ENCODE data around the gene KCND3.

Gene KCND3

DNA sequence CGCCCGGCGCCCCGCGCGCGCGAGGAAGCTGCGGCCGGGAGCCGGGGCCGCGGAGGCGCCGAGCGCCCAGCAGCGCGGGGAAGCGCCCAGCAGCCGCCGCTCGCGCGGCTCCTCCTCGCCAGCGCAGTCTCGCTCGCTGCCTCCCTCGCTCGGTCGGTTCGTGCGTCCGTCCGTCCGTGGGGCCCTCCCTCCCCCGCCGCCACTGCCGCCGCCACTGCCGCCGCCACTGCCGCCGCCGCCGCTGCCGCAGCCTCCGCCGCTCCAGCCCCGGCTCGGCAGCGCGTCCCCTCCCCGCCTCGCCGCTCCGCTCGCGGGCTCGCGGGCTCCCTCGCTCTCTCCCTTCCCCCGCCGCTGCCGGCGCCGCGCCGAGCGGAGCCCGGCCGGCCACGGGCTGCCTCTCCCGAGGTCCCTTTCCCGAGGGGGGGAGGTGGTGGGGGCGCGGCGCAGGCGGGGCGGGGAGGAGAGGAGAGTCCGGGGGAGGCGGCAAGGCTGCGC lies at the start of gene KCND3:
Gene KCND3, minus strand, starts transcription at position 138 of the 495 bp plus-strand sequence.
- DNase-seq = no peak

DNA sequence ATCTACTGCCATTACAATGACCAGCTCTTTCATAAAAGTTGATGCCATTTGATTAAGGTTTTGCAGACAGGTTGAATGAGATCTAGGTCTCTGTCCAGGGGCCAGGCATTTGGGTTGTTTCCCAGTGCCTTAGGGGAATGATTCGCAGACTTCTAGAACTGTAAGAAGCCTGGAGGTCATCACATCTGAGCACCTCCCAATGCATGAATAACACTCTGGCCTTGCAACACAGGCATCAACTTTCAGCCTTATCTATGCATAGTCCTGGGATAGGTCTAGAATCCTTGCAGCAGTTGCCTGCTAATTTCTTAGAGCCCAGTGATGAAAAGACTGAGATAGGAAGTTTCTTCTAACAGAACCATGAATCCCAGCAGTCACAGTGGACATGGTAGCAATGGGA lies 44.8 kb upstream of the KCND3 start:
- DNase-seq = no peak

DNA sequence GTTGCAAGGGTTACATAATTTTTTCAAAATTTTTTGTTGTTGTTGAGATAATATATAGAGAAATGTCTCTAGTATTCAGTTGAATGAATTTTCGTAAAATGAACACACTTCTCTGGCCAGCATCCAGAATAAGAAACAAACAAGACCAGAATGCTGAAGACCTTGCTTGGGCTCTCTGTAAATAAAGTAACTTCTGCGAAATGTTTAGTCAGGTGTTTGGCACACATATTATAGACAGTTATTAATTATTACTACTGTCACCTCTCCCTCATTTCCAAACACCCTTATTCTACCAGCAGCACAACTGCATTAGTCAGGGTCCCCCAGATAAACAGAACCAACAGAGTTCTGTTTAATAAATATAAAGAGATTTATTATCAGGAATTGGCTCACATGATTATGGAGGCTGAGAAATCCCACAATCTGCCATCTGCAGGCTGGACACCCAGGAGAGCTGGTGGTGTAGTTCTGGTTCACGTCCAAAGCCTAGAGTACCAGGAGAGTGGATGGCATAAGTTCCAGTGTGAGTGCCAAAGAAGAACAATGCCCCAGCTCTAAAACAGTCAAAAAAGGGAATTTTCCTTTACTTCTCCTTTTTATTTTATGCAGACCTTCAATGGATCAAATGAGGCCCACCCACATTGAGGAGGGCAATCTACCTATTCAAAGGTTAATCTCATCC lies 44.1 kb upstream of the KCND3 start:
- DNase-seq = no peak

DNA sequence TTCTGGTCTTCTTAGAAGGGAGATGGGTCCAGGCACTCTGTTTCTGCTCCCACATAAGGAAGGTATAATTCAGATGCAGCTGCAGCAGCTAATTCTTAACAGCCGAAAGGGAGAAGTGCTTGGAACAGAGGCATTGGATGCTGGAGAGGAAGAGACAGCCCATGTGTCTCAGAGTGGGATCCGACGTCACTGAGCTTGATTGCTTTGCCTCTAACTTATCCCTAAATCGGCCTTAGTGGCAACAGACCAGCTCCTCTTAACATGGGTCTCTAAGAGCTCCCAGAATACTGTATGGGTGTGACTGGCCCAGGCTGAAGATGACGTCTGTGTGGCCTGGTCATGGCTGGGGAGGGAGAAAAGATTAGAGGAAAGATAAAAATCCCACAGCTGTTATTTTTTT lies 40.7 kb upstream of the KCND3 start:
- no peak for DNase-seq

DNA sequence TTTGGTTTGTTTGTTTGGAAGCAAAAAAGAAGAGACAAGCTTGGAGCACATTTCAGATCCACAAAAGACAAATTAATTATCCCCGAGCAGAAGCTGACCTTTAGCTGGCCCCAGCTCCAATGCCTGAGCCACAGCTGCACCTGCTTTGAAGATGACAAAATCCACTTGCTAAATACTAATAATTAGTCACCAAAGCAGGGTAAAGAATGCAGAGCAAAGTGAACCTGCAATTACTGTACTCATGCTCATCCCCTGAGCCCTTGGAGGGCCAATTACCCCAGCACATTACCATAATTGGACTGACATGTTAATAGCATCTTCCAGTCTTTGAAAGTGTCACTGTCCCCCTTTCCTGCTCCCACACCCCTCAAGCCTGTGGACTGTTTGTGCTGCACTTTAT lies 38.2 kb upstream of the KCND3 start:
- DNase-seq = peak; percentile 64

DNA sequence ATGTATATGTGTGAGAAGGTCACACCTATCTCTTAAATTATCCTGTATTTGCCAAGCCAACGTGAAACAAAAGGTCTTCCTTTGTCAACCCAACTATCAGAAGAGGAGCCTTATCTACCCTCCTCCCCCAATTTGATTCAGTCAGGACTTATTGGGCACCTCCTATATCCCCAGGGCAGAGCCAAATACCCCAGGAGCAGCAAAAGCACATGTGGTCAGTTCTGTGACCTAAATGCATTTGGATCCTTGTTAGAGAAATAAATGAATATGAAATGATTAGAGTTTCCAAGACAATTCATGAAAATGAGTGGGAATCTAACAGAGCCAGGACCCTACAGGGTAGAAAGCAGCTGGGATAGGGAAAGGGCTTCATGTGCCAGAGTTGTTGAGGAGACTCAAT lies 37.0 kb upstream of the KCND3 start:
- no peak for DNase-seq

DNA sequence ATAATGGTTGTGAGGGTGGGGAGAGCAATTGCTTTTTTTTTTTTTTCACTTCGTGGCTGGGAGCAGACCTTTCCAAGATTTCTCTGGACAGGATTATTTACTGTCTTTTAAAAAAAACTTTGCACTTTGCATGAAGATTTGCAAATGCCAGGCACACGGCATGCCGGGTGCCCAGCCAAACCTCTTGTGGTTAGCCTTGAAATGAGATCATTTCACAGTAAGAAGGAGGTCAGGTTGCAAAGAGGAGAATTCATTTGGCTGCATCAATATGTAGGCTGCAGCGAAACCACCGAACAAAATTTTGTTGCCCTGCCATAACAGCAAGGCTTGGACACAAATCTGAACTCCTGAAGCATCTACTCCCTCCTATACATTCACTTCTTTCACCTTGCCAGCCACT lies 36.5 kb upstream of the KCND3 start:
- no peak for DNase-seq

DNA sequence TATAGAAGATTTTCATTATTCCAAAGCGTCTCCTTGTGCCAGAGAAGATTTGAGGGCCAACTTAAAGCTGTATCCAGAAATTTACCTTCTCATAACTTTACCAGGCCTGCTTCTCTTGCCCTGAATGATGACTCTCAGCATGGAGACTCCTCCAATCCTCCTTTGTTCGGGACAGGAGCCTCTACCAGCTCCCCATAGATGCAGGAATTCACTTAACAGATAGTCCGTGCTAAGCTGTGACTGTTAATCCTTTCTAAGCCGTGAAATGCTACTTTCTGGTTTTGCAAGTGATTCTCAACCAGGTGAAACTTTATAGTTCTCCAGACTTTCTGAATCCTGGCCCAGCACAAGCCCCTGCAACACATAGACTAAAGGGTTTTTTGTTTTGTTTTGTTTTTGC lies 31.8 kb upstream of the KCND3 start:
- no peak for DNase-seq

DNA sequence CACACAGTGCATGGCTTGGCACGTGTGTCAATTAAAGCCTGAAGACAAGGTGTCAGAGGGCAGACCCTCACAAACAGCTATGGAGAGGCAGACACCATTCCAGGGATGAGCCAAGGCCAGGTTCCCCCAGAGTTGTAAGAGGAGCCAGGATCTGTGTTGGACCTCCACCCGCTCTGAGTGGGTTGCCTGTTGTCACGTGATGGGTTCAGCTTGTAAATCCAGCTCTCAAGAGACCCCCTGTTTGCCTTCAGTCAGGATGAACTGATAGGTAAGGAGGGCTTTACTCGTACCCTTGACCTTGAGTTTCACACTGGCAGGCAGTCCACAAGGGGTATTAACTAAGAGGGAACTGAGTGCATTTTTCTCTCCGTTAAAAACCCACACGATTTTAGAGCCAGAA lies 27.7 kb upstream of the KCND3 start:
- no peak for DNase-seq

DNA sequence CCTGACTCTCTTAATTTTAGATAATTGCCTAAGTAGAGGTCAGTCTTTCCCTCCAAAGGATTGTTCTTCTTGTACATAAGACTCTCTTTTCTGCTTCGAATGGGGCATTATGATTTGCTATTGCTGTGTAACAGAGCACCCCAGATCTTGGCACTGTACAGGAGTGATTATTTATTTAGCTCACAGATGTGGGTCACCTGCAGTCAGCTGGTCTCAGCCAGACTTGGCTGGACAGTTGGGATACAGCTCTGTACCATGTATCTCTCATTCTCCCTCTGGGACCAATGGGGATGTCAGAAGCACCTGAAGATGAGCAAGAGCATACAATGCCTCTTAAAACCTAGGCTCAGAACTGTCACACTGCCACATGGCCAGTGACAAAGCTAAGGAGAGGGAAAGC lies 23.4 kb upstream of the KCND3 start:
- no peak for DNase-seq

DNA sequence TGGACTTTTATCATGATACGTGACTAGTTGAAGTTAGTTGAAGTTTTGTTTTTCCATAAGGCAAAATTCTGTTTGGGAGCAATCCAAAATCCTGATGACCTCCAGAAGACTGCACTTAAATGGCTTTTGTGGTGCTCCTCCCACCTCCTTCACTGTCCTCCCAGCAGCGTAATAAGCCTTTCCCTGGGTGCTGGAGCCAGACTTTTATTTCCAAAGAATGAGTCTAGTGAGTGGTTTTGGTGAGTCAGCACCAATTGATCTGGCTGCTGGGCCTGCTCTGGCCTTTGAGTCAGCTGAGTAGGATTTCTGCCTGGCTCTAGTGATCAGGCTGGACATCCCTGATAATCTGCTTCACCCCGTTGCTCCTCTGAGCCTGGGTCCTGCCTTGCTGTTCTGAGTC lies 21.7 kb upstream of the KCND3 start:
- no peak for DNase-seq

DNA sequence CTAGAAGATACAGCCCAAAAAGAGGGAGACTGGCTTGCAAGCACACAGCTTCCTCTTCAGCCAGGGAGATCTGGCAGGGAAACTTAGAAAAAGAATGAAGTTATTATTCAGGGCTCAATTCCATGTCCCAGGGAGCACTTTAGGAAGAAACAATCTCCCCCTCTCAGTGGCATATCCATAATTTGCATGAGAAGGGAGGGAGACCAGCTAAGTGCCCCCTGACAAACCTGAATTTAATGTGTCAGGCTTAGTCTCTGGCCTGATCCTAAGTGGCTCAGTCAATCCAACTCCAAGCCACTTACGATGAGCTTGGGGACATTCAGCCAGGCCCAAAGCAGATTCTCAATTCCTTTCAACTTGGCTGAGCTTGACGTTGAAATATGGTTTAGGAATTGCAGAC lies 17.7 kb upstream of the KCND3 start:
- DNase-seq = no peak

DNA sequence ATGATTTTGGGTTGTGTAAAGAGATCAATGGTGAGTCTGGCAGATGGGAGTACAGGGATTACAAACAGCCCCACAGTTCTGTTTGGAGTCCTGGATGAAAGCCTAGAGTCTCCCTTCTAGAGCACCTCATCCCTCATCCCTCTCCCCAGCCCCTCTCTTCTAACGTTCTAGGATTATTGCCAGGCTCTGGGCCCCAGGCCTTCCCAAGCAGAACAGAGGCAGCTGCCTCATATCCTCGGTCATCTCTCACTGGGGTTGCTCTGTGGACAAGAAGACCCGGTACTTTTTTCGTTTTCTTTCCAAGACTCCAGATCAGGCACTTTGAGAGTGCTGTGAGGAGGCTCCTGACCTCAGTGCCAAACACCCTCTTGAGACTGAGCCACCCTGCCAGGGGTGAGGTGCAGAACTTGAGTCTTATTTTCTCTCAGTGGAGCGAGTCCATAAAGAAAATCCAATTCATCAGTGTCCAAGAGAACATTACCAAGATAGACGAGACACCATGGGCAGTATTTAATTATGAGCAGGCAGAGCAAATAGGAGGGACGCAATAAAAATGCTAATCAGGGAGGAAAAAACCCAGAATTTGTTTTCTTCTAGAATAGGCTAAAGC lies 17.1 kb upstream of the KCND3 start:
- no peak for DNase-seq

DNA sequence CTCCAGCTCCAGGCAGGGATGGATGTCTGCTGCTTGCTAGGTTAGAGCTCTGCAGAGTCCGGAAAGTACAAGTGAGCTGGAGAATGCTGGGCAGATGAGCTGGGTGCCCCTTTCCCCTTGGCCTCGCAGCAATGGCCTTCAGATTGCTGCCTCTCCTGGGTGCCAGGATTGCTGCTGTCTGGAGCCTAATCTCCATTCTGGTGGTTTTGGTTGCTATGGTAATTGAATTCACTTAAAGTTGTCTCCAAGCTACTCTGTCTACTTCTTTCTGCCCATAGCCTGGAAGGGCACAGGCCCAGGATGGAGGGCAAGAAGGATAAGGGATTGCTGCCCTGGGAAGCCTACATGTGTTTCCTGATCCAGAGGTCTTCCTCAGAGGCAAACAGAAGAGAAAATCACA lies 14.6 kb upstream of the KCND3 start:
- DNase-seq = no peak

DNA sequence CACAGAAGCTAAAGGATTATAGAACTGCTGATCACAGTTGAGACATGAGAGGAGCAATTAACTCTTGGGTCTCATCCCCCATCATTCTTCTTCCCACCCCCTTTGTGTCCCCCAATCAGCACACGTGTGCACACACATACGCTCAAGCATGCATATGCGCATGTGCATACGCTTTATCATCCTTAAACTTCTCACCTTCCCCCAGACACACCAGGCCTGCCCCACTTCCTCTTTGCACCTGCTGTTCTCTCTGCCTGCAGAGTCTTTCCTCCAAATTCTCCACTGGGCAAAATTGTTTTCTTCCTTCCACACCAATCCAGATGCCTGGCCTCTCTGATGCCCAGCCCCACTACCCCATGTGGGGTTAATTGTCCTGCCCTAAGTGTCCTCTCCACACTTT lies 13.0 kb upstream of the KCND3 start:
- no peak for DNase-seq

DNA sequence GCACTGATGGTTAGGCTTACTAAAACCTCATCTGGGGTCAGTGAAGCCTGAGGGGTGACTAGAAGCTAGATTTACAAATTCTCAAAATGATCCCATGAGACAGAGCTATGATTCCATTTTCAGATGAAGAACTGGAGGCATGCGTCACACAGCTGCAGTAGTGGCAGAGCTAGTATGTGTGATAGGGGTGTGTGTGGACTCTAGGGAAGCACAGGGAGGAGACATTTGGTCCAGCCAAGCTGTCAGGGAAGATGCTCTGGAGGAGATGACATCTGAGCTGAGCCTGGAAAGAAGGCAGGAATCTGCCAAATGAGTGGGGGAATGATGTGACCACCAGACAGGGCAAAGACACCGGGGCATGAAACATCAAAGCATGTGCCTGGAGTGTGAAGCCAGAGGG lies 12.0 kb upstream of the KCND3 start:
- no peak for DNase-seq

DNA sequence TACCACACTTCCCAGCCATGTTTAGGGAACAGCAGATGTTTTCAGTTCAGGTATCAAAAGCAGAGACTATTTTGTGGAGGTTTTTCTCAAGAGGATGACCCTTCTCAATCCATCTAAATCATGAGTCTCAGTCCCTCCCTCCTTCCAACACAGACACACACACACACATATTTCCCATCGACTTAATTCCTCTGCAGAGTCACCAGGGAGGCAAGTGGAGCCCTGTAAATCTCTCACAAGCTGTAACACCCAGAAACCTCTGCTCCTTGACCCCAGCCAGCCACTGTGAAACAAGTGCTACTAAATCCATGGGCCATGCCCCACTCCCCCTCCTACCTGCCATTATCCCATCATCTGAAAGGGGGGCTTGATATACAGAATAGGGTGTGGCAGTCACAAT lies 10.6 kb upstream of the KCND3 start:
- no peak for DNase-seq

DNA sequence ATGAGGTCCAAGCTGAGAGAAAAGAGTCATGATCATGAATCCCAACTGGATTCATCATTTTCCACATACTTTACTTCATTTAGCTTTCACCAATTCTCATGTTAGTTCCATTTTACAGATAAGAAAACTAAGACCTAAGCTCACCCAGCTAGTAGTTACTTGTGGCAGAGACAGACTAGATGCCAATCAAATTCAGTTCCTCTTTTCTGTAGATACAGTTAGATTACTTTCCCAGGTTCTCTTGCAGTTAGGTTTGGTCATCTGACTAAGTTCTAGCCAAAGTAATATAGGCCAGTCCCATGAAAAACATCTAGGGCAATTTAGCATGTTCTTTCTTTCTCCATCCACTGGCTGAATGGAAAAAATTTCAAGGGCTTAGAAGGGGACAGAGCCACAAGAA lies 8.9 kb upstream of the KCND3 start:
- DNase-seq = no peak

DNA sequence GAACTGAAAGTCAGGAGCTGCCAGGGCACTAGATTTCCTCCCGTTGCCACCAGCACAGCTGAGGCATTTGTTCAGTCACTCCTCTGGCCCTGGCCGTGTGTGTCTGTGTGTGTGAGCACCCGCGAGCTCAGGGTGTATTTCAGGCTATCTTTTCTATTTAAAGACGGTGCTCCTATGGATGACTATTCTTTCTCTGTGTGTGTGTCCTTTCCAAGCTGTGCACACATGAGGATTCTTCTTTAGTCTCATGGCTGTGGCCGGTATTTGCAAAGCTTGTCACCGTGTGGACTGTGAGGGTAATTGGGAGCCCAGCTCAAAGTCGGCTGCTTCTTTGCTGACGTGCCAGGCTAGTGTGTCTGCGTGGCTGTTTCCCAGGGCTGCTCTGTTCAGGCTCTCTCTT lies 3.0 kb upstream of the KCND3 start:
- DNase-seq = no peak

DNA sequence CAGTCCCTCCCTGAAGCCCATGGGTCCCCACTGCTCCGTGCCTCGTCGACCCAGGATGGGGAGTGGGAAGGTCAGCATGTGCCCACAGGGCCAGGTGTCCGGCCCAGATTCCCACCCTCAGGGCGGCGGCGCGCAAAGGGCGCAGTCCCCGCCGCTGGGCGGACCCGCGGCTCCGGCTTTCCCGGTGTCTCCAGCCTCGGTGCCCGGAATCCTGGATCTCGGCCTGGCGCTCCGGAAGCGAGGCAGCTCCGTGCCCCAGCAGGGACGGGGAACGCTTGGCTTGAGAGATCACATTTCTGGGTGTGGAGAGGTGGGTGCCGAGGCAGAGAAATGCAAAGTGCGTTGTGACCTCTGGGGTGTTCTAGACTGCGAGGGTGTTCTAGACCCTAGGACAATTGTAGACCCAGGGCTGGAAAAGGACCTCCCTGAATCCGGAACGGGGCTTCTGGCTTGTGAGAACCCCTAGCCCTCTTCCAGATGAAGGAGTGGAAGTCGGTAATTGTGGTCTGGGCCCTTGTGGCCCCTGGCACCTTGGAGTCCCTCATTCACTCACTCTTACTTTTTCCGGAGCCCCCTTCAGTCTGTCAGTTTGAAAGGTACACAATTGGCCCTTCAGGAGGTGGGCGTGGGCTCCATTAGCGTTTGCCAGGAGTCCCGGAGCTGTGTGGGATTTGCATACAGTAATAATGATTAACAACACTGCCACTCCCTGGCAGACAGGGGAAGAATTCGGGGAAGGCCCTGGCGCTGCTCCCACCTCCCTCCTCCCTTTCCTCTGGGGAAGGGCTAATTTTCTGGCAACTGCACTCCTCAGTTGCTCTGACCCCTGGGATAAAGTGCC lies 1.6 kb upstream of the KCND3 start:
- DNase-seq = peak; percentile 76

DNA sequence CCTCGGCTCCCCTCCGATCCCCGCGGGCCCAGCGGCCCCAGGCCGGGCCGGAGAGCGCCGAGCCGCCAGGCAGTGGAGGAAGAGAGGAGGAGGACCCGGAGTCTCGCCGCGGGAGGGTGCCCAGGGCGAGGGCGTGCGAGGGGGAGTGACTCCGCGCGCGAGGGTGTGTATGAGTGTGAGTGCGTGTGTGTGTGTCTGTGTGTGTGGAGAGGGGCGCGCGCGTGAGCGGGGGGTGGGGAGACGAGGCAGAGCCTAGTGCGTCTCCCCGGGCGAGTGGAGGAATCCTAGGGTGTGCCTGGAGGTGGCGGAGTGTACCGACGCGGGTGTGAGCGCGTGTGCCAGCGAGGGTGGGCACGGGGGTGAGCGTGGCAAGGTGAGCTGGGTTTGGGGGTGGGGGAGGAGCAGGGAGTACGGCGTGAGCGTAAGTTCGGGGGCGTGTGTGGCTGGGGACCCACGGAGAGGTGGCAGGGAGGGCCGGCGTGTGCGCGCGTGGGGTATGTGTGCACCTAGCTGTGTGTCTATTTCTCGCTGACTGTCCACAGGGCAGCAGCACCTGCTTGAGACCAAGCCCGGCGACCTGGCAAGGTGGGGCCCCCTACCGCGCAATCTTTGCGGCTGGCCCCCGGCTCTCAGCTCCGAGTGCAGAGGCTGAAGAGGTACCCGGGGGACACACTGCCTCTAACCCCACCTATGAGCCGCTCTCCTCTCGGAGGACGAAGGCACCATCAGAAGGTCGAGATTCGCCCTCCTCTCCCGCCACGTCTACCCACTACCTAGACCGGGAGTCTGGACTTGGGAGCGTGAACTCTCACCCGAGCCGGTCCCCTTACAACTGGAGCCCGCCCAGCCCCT lies 784 bp upstream of the KCND3 start:
- peak; percentile 72 for DNase-seq

DNA sequence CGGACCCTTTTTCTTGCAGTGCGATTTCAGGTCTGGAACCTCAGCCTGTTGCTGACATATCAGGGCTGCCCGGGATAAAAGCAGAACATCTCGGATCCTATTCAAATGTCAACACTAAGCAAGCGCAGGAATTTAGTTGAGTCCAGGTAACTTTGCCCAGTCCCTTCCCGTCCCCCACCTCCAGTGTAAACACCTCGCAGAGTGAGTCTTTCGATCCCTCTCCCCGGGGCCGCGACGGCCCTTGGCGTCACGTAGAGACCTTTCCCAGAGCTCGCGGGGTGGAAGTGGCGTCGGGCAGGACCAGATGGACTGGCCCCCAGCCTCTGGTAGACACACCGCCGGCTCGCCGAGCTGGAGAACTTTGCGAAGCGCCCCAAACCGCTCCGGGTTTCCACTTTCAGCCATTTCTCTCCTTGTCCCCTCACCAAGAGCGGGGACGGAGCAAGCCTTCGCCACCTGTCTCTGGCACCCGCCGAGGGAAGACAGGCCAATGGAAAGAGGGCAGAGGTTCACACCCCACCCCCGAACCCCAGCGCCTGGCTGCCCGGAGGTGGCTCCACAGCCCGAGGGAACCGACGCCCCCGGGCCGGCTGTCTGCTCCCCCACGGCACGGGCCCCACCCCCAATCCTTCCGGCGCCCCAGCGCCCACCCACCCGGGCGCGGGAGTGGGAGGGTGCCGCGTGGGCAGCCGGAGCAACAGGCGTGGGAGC lies 570 bp downstream of the KCND3 start:
- DNase-seq = peak; percentile 55

DNA sequence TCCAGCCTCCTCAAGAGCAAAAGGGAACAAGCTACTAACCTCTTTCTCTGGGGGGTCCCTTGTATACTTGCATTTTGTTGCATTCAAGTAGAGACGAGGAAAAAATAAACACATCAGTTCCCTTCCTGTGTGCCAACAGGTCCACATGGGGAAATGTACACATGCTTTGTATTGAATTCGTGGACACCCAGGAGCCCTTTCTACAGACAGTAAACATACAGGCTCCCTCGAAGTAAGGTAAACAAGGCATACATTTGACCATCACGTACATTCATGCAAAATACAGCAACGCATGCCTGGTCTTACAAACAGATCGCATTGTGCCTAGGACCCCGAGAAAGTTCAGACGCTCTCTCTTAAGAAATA lies 1.1 kb downstream of the KCND3 start:
- no peak for DNase-seq
